ENCODE results near the gene STARD7. TPM values are rescaled to one million over a fixed set of nuclear protein-coding genes. Genes with fewer than 3 reads are reported as not detected.
"Not testable (repeated sequence)": the region's sequence is repeated elsewhere in the genome, so short reads cannot be mapped to it uniquely, and the experiment has no call there.

The STARD7 gene
- total RNA-seq, 1 donor from 2014 or later = 262 TPM

DNA sequence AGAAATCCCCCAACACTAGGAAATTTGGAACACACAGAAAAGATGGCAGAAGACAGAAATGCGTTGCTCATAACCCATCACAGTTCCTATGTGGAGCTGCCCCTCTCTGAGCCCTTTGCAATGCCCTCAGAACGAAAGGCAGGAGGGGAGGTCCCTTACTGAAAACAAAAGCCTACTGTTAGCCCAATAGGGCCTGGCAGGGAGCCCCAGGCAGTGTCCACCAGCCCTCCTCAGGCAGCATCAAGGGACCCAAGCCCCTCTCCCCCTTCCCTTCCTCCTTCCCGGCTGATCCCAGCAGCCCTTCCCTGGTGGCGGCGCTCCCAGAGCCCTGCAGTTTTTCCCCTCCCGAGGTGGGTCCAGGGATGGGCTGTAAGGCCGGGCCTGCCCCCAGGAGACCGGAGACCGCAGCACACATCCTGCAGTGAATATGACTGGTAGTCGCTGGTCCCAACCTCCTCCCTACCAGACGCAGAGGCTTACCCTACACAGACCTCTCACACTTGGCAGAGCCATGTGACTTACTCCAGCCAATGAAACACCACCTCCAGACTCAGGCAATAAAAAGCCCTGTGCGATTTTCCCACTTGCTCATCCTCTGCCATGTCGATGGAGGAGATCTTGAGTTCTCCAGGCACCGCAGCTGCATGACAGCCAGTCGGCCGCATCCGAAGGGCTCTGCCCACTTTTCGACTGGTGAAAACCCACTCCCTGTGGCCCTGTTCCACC, 44.0 kb downstream of the STARD7 start:
- no peak for DNase-seq (ENCODE audit: low read depth in 2 of 2)

DNA sequence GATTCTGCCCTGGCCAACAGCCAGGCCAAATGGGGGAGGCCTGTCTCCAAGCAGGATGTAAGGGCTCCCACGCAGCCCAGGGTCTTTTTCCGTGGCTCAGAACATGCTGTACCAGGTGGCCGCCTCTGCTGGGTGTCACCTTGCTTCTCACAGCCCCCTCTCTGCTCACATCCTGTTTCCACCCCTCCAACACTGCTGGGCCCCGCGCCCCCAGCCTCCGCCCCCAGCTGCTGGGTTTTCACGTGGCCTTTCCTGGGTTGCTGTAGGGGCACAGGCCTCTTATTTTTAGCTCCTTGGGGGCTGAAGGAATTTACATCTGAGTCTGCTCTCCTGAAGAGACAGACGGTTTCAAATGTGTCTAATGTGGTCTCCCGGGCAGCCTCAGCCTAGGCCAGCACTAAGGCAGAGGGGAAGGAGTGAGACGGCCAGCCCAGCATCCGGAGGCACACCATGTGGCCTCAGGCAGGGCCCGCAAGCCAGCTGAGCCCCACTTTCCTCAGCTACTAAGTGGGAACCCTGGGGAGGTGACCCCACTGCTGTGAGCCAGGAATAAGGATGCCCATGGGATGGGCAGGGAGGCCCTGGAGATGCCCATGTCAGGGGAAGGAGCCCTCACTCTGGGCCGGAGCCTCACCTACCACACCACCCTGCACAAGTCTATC, 44.7 kb downstream of the STARD7 start:
- no peak for DNase-seq (ENCODE audit: low read depth in 2 of 2)

DNA sequence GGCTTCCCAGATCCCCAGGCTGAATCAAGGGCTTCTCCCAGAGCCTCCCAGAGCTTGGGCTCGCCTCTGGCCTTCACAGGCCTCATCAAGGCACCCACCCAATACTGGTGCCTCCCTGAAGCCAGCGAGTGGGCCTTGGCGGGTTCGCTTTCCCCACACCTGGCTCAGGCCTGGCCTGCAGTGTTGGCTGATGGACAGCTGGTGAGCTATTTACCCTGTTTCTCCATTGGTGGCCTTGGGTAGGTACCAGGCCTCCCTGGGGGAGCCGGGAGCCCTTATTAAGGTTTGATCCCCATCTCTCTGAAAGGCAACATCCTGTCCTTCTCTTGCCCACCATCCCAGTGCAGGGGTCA, 45.2 kb downstream of the STARD7 start:
- no peak for DNase-seq (ENCODE audit: low read depth in 2 of 2)

DNA sequence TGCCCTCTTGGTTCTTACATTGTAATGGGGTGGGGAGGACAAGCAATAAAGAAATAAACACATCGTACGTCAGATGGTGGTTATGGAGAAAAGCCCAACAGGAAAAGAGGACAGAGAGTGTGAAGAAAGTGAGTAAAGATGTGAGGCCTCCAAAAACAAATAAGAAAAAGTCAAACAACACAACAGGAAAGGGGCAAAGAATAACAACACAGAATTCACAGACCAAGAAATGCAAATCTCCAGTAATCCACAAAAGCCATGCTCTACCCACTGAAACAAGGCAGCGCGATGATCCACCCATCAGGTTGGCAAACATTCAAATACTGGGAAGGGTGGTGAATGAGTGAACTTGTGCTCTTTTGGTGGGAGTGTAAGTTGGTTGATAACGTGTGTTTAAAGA, 46.7 kb downstream of the STARD7 start:
- no peak for DNase-seq (ENCODE audit: low read depth in 2 of 2)

DNA sequence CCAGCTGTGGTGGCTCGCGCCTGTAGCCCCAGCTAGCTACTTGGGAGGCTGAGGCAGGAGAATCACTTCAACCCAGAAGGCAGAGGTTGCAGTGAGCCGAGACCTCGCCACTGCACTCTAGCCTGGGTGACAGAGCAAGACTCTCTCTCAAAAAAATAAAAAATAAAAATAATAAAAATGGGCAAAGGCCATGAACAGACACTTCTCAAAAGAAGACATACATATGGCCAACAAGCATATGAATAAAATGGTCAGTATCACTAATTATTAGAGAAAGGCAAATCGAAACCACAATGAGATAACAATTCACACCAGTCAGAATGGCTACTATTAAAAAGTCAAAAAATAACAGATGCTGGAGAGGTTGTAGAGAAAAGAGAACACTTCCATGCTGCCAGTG, 48.3 kb downstream of the STARD7 start:
- DNase-seq (ENCODE audit: low read depth in 2 of 2) = not testable (repeated sequence)

DNA sequence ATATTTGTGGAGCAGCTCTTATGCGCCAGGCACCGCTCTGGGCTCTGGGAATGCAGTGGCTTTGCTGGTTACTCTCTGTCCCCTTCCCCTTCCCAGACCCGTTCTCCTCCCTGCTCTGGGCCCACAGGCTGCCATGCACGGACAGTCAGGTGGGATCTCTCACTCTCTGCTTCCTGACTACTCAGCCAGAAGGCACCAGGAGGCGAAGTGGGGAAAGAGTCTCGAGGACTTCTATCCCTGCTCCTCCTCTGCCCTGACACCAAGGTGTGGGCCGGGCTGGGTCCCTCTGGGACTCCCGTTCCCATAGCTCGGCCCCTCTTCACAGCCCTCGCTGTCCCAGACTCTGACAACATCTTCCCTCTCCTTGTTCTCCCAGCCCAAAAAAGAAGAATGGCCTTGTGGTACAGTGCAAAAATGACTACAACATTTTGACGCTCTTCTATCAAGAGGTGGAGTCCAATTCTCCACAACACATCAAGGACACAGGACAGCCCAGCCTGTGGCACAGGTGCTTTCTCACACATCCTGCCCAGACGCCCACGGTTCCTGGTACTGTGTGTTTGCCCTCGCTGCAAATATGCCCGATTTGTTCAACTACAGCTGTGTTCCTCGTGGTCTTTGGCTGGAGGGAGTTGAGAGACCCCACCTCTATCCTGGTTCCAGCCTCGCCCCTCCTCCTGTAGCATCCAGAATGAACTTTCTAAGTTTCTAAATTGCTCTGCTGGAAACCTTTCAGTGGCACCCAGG, 49.4 kb downstream of the STARD7 start:
- DNase-seq (ENCODE audit: low read depth in 2 of 2) = no peak

DNA sequence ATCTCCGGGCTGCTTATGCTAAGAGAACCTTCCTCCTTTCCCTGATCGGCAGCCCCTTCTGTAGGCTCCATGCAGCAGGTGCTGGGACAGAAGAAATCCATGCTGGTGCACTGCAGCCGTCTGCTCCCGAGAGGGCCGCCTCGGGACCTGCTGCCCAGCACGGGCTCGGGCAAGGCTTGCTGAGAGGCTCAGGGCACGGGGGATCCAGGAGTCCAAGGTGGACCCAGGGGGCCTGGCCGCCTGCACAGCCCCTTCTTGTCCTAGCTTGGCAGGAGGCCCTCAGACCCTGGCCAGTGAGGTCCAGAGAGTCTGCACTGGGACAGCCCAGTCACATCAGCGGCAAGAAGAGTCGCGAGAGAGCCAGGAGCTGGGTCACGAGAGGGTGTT, 50.1 kb downstream of the STARD7 start:
- DNase-seq (ENCODE audit: low read depth in 2 of 2) = no peak

DNA sequence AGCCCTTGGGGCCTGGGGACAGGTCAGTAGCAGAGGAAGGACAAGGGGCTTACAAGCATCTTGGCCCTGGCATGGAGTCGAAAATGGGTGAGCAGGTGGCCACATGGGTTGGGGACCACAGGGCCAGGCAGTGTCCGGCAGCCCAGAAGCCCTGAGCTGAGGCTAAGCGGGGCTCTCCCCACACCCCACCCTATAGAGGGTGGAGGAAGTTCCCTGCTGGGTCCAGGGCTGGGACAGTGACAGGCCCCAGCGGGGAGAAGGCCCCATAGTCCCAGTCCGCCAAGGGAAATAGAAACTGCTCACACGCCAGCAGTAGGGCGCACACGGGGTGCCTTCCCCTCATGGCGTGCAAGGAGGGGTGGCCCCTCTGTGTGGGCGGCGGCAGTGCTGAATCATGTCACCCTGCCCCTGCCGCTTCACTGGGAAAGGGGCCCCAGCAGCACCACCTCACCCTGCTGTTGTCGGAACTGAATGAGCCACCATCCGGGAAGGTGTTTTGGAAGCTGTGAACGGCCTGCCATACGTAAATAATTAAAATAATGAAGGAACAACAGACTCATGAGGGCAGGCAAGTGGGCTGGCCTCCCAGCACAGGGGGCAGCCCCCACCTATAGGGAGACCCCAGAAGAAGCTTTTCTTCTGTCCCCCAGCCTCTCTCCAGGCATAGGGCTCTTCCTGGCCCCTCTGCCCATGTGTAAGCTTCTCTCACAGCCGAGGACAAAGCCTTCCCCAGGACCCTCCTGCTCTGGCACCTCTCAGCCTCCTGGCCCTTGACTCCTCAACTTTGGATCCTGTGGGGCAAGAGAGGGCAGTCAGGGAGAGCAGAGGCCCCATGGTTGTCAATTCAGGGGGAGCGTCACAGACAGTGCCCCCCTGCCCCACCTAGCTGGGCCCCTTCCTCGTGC, 50.7 kb downstream of the STARD7 start:
- DNase-seq (ENCODE audit: low read depth in 2 of 2) = no peak

DNA sequence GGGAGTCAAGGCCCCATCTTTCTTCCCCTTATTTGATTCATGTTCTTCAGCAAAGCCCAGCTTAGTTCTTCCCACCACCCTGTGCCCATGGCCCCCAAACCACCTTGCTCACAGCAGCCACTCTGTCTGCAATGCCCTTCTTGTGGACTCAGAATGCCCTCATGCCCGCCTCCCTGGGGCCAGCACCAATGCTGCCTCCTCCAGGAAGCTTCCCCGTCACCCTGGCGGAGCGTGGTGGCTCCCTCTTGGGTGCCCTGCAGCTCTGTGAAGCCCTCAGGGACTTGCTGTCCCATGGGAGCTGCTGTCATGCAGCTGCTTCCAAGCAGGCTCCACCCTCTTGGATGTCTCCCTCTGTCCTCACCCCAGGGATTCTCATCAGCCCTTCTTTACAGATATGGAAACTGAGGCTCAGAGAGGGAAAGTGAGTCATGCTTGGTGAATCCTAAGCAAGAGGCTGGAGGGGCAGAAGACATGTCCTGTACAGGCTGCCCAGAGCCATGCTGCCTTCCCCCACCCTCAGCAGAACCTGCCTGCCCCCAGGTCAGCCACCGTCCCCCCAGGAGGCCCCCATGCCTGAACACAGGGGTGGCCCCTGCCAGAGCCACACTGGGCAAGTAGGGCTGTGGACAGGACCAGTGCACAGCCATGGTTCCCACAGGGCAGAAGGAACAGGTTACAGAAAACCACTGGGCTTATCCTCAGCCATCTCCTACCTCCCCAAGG, 51.5 kb downstream of the STARD7 start:
- DNase-seq (ENCODE audit: low read depth in 2 of 2) = no peak

DNA sequence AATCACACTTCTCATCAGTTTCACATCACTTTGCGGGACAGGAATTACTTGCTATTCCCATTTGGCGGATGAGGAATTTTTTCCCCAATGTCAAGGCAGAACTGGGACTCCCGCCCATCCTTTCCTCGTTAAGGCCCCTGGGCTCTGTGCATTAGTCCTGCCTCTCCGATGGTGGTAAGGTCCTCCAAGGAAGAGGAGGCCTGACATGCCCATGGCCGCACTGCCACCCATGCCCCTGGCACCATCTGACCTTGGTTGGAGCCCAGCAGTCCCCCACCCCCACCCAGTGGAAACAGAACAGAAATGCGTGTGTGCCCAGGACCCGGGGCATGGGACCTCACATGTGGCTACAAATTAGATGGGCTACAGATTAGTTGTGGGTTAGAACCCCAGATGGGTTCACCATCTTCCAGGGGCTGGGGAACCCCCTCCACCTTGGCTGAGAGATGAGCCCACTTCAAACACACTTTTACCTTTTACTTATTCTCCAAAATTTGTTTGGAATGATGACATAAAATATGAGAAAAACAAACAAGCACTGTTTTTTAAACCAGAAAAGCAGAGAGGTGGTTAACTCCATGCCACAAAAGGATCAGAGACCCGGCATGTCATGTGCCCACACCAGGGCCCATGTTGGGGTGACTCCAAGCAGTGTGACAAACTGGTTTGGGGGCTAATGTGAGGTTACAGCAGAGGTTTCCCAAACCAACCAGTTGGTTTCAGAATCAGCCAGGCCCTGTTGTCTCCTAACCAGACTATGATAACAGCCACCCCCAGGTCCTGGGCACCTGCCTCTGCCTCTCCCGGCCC, 52.4 kb downstream of the STARD7 start:
- DNase-seq (ENCODE audit: low read depth in 2 of 2) = no peak

DNA sequence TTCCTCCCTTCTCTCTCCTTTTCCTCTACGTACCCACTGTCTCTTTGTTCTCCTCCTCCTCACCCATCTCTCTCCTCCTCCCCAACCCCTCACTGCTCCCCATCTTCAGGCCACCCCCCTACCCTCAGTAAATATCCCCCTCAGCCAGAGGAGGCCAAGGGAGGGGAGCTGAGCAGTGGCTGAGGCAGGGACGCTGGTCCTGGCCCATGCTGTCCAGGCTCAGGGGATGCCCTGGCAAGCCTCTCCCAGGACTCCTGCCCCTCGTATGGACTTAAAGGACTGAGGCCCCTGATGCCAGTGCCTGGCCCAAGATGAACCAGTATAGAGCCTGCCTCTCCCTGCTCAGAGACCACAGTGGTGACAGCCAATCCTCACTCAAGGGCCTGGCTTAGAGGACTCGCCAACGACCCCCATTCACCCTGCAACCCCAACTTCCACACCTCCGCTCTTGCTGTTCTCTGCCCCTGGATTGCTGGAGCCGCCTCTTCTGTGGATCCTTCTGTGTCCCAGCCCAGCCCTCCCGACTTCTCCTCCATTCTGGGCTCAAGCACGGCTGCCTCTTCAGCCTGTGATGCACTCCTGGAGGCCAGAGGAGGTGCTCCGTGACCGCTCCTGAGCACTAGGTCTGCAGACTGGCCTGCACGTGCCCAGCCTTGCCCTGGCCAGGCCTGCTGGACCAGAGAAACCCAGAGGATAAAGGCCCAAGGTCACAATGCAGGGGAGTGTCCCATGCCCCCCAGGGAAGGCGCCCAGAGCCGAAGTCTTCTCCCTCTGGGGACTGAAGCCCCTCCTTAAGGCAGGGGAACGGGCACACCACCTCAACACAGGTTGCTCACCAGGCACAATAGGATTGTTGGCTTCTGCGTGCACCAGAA, 53.9 kb downstream of the STARD7 start:
- DNase-seq (ENCODE audit: low read depth in 2 of 2) = no peak

DNA sequence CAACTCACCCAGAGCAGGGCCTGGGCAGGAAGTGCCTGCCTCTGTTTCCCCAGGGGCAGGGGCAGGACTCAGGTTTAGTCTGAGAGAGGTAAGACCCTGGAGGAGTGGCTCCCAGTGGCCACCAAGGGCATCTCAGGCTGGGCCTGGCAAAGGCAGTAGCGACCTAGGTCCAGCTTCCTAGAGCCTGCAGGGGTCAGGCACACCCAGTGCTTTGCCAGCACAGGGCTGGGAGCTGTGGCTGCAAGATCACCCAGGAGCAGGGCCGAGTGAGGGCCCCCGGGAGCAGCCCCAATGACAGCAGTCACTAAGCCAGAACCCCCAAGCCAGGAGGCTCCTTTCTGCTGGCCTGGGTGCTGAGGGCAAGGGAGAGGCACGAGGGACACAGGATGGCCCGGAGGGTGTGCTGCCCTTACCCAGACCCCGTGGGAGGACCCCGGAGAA, 54.6 kb downstream of the STARD7 start:
- DNase-seq (ENCODE audit: low read depth in 2 of 2) = no peak

DNA sequence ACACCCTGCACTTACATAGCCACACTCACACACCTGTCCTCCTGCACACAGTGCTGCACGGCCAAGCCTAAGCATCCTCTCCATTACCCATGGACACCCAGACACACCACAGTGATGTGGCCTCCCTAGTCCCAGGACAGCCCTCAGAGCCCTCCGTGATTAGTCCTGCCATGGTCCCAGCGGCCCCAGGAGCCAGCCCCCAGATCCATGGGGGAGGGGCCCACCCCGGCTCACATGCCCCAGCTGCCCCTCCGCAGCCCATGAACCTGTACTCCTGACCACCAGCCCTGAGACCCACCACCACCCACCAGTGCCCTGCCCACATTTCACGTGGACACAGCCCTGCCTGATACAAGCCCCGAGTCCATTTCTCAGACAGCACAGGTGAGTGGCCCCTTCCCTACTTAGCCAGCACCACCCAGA, 55.3 kb downstream of the STARD7 start:
- no peak for DNase-seq (ENCODE audit: low read depth in 2 of 2)

DNA sequence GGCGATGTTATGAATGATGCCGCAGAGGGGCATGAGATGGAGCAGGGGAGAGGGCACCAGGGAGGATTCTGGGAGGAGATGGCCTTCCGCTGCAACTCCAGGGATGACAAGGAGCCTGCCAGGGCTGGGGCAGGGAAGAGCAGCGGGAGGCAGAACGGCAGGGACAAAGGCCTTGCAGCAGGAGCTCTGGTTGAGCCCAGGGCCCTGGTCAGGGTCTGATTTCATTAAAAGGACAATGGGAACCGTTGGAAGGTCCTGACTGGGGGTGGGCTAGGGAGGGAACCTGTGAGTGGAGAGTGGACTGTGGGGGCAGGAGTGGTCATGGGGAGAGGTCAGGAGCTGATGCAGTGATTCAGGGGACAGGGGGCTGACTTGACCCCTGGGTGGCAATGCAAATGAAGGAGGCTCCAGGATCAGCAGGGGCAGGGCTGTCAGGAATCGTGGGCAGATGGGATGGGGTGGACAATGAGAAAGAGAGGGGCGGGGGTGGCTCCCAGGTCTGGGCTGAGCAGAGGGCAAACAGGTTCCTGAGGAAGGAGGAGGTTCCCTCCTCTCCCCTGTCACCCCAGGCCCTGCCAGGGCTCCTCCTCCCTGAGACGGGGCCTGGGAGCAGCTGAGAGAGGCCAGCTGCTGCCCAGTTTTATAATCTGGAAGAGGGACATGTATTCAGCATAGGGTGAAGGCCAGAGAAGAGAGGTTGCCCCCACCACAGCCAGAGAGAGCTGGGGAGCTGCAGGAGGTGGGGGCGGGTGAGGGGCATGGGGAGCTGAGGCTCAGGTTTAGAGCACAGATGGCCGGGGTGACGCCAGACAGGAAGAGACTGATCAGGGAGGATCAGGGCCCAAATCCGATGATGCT, 56.1 kb downstream of the STARD7 start:
- DNase-seq (ENCODE audit: low read depth in 2 of 2) = no peak

DNA sequence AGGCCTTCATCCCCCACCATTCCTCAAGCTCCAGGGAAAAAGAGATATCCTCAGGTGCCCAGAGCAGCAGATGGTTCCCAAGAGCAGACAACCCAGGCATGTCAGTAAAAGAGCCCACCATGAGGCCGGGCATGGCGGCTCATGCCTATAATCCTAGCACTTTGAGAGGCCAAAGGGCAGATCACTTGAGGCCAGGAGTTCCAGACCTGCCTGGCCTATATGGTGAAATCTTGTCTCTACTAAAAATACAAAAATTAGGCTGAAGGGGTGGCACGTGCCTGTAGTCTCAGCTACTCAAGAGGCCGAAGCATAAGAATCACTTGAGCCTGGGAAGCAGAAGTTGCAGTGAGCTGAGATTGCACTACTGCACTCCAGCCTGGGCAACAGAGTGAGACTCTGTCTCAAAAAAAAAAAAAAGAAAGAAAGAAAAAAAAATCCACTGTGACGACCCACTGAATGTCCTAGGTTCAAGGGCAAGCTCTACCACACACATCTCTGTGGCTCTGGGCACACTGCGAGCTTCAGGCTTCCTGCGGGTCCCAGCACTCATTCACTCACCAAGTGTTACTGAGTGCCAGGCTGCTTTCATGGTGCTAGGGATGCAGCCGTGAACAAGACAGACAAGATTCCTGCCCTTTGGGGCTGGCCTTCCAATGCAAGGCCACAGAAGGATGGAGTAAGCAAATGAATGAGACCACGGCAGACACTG, 56.9 kb downstream of the STARD7 start:
- DNase-seq (ENCODE audit: low read depth in 2 of 2) = no peak

DNA sequence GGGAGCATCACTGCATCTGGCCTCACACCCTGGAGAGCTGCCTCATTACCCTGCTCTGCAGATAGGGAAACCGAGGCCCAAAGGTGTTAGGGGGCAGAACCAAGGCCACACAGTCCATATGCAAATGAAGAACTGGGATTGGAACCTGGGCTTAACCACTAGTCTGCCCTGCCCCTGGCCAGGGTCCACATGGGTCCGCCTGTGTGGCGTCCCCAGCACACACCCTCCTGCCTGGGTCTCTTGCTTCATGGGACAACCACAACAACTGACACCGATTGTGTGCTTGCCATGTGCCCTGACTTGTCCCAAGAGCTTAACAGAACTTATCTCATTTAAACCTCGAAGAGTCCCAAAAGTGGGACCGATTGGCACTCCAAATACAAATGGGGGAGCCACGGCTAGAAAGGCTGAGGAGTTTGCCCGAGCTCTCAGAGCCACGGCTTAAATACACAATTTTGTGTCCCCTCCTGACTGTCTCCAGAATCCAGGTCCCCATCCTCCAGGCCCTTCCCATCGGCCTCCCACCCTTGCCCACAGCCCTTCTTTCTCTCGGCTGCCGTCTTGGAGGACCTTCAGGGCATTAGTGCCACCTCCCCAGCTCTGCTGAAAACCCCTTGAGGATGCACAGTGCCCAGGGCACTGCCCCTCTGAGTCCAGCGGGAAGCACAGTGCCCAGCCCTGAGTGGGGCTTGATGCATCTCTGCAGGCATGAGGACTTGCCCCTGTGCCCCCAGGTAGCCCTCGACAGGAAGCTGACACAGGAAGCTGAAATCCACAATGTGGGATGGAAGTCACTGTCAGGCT, 57.6 kb downstream of the STARD7 start:
- DNase-seq (ENCODE audit: low read depth in 2 of 2) = no peak
